Measurements from ENCODE around the gene LAPTM4A. TPM values are rescaled to one million over a fixed set of nuclear protein-coding genes. Genes with fewer than 3 reads are reported as not detected.

Gene LAPTM4A
- total RNA-seq, 1 experiment from 2014 or later: 62.7 TPM

- intact Hi-C loops (cut with micrococcal nuclease): no loop called here
- DNase-seq: no peak
- H2AFZ ChIP-seq (ENCODE audit: low read length): no peak overlapping the region
- no peaks in the 10 kb centered on the region for H3K79me2 ChIP-seq (ENCODE audit: low read length)
- TF ChIP-seq EZH2phosphoT487 (IDR thresholded peaks at IDR 0.05; ENCODE audit: borderline replicate concordance, low read length): no peak
- TF ChIP-seq CTCF (conservative IDR thresholded peaks at IDR 0.05; ENCODE audit: low read depth, low read length): no peak
- no peak for TF ChIP-seq EZH2 (IDR thresholded peaks at IDR 0.05; ENCODE audit: low read length, unreplicated experiment)
- H3K4me2 ChIP-seq (ENCODE audit: low read length): no peak overlapping the region
- no peak overlapping the region for H3K27ac ChIP-seq (ENCODE audit: low read length)
- H4K20me1 ChIP-seq (ENCODE audit: low read length): no peaks in the 10 kb centered on the region
- no TSS peak for BruUV-seq (replicated peaks)
- no peaks in the 10 kb centered on the region for H3K36me3 ChIP-seq (ENCODE audit: low read depth, low read length)
- no peaks in the 10 kb centered on the region for H3K9me3 ChIP-seq (ENCODE audit: low read length)
- CTCF ChIA-PET: no interaction called here
- ATAC-seq: no peak
- H3F3A ChIP-seq (ENCODE audit: low read length, unreplicated experiment): no peaks in the 10 kb centered on the region
- H3K27me3 ChIP-seq (ENCODE audit: low read length): no peaks in the 10 kb centered on the region
- no peak overlapping the region for H3K4me3 ChIP-seq (ENCODE audit: low read length)
- H3K9me2 ChIP-seq (replicated peaks; ENCODE audit: low read length): no peaks in the 10 kb centered on the region
- POLR2A ChIA-PET (ENCODE audit: unreplicated experiment): no interaction called here
- no peak overlapping the region for H3K9ac ChIP-seq (ENCODE audit: low read length)
- H3K4me1 ChIP-seq (ENCODE audit: insufficient read depth, low read length): peaks cover 21% of the 10 kb centered on the region
Measured at GRCh38 chr2:20073460-20073859, 22.0 kb upstream of the LAPTM4A start.

GRCh38 chr2:20072436-20073158 lies 21.2 kb upstream of the LAPTM4A start:
- BruUV-seq (replicated peaks): no TSS peak
- H3K4me3 ChIP-seq (ENCODE audit: low read length): no peak overlapping the region

GRCh38 chr2:20071397-20072383 lies 20.3 kb upstream of the LAPTM4A start:
- Histone ChIP-seq H3K27ac (ENCODE audit: low read length) (peak overlapping the region; percentile 72), H3K4me1 (ENCODE audit: insufficient read depth, low read length) (peaks cover 38% of the 10 kb centered on the region), H2AFZ (ENCODE audit: low read length) (peak overlapping the region; percentile 63), H3F3A (ENCODE audit: low read length, unreplicated experiment) (no peaks in the 10 kb centered on the region), H3K9me2 (replicated peaks; ENCODE audit: low read length) (no peaks in the 10 kb centered on the region), H3K36me3 (ENCODE audit: low read depth, low read length) (no peaks in the 10 kb centered on the region), H3K9ac (ENCODE audit: low read length) (peak overlapping the region; percentile 20; the same call in 1 of the 2 replicates), H3K4me3 (ENCODE audit: low read length) (peak overlapping the region; percentile 15; the same call in 1 of the 2 replicates), H3K27me3 (ENCODE audit: low read length) (no peaks in the 10 kb centered on the region), H3K79me2 (ENCODE audit: low read length) (no peaks in the 10 kb centered on the region), H3K4me2 (ENCODE audit: low read length) (peak overlapping the region; percentile 62), H4K20me1 (ENCODE audit: low read length) (no peaks in the 10 kb centered on the region), H3K9me3 (ENCODE audit: low read length) (no peaks in the 10 kb centered on the region)
- ATAC-seq (peak; percentile 73), DNase-seq (peak; percentile 72)
- intact Hi-C loops (cut with micrococcal nuclease): no loop called here
- BruUV-seq (replicated peaks): no TSS peak
- ChIA-PET POLR2A (ENCODE audit: unreplicated experiment) (no interaction called here), CTCF (no interaction called here)
- TF ChIP-seq EZH2 (IDR thresholded peaks at IDR 0.05; ENCODE audit: low read length, unreplicated experiment): no peak
- TF ChIP-seq CTCF (conservative IDR thresholded peaks at IDR 0.05; ENCODE audit: low read depth, low read length): no peak
- no peak for TF ChIP-seq EZH2phosphoT487 (IDR thresholded peaks at IDR 0.05; ENCODE audit: borderline replicate concordance, low read length)

More at GRCh38 chr2:20072436-20073158, 21.2 kb upstream of the LAPTM4A start:
- no peaks in the 10 kb centered on the region for H3K9me2 ChIP-seq (replicated peaks; ENCODE audit: low read length)
- H4K20me1 ChIP-seq (ENCODE audit: low read length): no peaks in the 10 kb centered on the region
- ATAC-seq (no peak), DNase-seq (no peak)
- H3K9me3 ChIP-seq (ENCODE audit: low read length): no peaks in the 10 kb centered on the region
- H3K4me2 ChIP-seq (ENCODE audit: low read length): peak overlapping the region; percentile 62
- H3K27ac ChIP-seq (ENCODE audit: low read length): peak overlapping the region; percentile 72
- peaks cover 29% of the 10 kb centered on the region for H3K4me1 ChIP-seq (ENCODE audit: insufficient read depth, low read length)
- ChIA-PET POLR2A (ENCODE audit: unreplicated experiment) (no interaction called here), CTCF (no interaction called here)
- peak overlapping the region; percentile 20; the same call in 1 of the 2 replicates for H3K9ac ChIP-seq (ENCODE audit: low read length)
- no peaks in the 10 kb centered on the region for H3K36me3 ChIP-seq (ENCODE audit: low read depth, low read length)
- intact Hi-C loops (cut with micrococcal nuclease): no loop called here
- no peaks in the 10 kb centered on the region for H3K27me3 ChIP-seq (ENCODE audit: low read length)
- H3K79me2 ChIP-seq (ENCODE audit: low read length): no peaks in the 10 kb centered on the region
- H3F3A ChIP-seq (ENCODE audit: low read length, unreplicated experiment): no peaks in the 10 kb centered on the region
- H2AFZ ChIP-seq (ENCODE audit: low read length): peak overlapping the region; percentile 63
- TF ChIP-seq EZH2phosphoT487 (IDR thresholded peaks at IDR 0.05; ENCODE audit: borderline replicate concordance, low read length): no peak
